GM19023 (cell line): Measurements from ENCODE around the gene CD58.
A peak's percentile ranks its signal among the peaks of the same experiment; 100 is the strongest.

Experiments used
- ATAC-seq: cut with Tn5 transposase; IDR thresholded peaks from one replicate; pipeline ENCODE4 v1.9.1; 2021; ENCODE audit warnings: mild to moderate bottlenecking, moderate library complexity; ENCODE audit not compliant: unreplicated experiment

Gene CD58

DNA sequence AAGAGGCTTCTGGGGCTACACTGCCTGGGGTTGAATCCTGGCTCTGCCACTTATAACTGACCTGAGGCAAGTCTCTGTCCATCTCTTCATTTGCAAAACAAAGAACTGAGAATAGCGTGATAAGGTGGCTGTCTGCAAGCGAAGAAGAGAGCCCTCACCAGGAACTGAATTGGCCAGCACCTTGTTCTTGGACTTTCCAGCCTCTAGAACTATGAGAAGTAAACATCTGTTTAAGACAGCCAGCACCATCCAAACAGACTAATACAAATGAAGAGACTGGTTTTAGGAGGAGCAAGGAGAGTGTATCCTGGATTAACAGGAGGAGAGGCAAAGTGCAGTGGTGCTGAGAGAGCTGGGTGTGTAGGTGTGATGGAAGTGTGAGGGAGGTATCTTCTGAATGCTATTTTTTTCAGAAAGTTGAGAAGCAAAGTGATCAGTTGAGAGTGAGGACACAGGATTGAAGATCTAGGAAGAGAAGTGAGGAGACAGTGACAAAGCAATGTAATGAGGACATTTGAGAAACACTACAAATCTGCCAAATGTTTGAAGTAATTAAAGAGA is 59.3 kb downstream of the CD58 start:
- ATAC-seq = no peak

DNA sequence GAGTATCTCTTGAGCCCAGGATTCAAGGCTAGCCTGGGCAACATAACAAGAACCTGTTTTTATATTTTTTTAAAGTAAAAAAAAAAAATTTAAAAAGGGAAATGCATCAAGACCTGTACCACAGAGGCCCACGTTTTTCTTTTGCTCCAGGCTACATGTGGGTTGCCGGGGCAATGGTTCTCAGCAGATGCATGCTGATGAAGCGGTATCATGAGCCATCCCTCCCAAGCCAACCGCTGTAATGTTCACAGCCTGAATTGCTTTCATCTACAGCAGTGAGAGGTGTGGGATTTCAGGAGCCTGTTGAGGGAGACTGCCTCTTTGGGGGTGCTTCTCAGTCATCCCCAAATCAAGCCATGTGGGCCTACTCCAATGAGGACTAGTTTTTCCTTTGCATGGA is 60.5 kb downstream of the CD58 start:
- no peak for ATAC-seq

DNA sequence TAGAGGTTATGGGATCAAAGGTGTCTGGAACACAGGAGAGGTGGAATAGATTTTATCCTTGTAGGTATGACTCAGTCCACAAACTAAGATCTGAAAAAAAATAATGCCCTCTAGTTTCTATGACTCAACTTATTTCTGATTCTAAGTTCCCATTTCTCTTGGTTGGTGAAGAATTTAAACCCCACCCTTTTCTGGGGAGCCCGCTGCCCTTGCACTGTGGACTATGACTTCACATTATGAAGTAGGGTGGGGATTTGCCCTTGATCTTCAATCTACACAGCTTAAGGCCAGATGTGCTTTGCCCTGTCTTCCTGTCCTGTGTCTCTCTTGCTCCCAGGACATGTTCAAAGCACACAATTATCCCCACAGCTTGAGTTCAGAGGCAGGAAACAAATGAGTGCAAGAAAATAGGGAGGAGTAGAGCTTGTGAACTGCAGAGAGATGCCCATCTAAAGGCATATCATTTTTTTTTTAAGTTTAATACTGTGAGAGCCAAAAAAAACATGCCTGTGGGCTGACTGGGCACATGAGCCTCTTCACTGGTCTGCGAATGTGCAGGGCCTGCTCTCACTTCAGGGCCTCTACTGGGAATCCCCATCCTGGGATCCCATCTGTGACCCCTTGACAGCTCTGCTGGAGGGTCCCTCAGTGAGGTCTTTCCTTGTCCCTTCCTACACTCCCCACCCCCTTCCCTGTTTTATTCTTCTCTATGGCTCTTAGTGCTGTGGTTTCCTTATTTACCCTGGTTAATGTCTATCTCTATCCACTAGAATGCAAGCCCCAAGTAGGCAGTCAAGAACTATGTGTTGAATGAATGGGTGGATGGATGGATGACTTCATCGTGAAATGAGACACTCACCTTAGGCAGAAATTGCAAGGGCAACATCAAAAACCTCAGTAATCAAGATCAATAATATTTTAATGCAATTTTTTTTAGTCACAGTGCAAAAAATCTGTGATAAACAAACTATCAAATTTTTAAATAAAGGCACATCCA is 61.5 kb downstream of the CD58 start:
- ATAC-seq = no peak

DNA sequence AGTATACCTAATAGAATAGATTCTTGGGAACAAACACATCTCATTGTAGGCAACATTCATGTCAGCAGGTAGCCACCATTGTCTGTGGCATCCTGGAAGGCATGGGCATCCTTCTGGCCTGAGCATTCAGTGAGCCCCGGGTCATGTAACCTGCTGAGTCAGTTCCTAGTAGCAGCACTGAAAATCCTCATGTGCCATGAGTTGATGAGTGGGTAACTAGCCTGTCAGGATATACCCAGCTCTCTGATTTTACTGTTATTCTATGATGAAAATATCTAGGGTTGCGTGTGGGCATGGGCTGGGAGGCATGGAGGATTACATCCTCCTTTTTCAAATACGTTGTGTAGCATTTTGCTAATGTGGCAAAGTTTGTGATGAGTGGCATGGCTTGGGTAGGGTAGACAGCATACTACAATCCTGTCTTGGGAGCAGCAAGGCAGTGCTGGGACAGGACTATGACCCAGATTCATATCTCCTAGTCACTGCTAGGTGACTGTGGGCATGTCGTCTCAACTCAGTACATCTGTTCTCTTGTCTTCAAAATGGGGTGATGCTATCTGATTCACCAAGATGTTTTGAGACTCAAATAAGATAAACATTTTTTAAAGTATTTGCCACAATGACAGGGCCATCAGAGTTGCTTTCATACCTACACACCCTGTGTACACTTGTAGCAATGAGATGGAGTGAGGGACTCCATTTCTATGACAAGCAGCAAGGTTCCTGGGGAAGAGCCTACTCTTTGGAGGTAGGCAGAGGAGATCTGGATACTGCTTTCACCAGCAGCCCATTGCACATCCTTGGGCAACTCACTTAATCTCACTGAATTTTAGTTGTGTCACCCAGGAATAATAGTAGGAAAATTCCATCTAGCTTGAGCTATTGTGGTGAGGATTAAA is 62.5 kb downstream of the CD58 start:
- no peak for ATAC-seq

DNA sequence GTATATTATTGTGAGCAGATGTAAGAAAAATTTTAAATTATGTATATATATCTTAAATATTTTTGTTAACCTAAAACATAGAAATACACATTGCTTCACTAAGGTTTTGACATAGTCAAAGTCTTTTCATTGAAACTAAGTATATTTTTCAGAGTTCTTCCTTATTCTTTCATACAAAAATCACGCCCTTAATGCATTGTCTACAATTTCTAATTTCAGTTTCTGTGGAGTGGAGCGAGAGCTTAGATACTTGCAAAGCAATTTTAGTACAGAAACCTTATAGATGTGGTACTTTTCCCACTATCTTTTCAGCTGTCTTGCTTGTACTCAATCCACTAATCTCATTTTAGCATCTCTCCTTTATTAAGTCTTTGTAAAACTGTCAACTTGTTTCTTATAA is 63.2 kb downstream of the CD58 start:
- ATAC-seq = no peak

DNA sequence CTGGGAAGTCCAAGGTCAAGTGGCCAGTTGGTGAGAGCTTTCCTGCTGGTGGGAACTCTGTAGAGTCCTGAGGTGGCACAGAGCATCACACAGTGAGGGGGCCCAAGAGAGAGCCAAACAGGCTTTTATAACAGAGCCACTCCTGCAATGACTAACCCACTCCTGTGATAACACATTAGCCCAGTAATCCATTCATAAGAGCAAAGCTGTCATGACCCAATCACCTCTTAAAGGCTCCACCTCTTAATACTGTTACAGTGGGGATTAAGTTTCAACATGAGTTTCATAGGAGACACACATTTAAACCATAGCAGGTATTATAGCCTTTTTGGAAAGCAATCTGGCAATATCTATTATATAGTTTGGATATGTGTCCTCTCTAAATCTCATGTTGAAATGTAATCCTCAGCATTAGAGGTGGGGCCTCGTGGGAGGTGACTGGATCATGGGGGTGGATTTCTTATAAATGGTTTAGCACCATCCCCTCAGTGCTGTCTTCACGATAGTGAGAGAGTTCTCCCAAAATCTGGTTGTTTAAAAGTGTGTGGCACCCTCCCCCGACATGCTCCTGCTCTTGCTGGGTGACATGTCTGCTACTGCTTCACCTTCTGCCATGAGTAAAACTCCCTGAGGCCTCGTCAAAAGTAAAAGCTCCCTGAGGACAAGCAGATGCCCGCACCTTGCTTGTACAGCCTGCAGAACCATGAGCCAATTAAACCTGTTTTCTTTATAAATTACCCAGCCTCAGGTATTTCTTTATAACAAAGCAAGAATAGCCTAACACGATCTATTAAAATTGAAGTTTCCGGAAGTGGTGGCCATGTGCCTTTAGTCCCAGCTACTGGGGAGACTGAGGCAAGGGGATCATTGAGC is 64.5 kb downstream of the CD58 start:
- no peak for ATAC-seq

DNA sequence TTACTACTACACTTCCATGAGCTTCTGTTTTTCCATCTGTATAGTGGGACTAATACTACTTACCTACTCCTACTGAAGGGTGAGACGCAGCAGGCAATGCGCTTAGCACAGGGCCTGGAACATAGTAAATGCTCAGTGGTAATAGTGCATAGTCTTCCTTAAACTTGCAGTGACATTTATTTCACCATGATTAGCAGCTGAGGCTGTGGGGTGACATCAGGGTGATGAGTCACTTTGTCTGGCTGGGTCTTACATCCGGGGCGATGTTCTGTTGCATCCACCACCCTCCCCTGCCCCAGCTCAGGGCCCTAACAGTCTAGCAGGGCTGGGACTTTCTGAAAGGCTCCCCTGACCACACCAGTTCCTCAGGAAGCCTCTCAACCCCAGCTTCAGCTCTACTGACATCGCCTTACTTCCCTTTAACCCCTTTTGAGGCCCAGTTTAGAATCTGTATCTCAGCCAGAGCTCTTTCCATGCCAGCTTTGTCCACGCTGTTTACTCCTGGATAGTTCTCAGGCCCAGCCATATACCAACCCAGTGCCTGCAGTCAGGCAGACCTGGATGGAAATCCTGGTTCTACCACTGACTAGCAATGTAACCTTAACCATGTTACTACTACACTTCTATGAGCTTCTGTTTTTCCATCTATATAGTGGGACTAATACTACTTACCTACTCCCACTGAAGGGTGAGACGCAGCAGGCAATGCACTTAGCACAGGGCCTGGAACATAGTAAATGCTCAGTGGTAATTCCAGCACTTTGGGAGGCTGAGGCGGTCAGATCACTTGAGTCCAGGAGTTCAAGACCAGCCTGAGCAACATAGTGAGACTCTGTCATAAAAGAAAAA is 66.3 kb downstream of the CD58 start:
- peak; percentile 94 for ATAC-seq

DNA sequence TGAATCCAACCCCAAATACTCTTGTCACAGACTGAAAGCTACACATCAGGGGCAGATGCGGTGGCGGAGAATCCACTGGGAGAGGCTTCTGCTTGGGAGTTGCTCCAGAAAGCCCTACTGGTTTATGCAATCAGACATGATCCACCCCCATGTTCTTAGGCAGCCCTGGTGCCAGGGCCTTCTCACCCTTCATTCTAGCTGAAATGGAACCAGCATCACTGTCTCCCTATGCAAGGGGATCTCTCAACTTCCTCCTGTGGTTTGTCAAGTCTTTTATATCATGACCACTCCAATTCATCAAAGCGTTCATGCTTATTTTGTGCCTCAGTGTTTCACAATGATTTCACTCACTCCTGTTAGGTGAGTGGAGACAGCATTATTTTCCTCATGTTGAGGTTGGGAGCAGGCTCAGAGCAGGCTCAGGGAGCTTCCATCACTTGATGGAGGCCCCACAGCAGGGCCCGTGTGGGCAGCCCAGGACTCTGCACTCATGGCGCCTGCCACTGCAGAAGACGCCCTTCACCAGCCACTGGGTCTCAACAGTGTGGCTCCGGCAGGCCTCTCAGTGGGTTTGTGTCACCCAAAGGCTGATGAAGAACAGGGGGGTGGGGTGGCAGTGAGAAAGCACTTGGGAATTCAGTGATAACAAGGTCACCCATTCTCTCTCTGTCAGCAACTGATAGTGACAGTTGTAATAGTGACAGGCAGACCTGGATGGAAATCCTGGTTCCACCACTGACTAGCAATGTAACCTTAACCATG is 67.1 kb downstream of the CD58 start:
- ATAC-seq = peak; percentile 2

DNA sequence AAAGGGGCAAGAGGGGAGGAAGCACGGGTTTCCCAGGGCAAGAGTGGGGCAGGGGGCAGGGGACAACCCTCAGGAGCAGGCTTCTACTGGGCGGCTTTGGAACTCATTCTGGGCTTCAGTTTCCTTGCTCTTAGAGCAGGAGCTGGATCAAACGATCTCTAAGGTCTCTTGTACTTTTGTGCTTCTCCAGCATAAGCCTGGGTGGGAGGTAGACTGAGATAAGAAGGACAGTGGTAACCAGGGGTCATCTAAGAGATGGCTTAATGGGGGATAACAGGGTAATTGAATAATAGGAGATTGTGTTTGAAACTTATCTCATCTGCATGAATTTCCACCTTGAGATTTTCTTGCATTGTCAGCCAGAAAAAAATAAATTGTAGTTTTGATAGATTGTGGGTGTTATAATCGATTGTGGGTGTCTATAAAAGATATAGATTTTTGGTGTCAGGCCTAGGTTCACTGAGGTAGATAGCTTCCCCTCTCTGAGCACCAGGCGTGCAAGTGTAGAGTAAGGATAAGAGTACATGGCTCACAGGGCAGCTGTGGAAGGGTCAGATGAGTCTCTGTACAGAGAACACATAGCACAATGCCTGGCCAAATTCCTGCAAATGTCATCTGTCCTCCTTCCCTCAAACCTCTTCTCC is 68.0 kb downstream of the CD58 start:
- no peak for ATAC-seq

DNA sequence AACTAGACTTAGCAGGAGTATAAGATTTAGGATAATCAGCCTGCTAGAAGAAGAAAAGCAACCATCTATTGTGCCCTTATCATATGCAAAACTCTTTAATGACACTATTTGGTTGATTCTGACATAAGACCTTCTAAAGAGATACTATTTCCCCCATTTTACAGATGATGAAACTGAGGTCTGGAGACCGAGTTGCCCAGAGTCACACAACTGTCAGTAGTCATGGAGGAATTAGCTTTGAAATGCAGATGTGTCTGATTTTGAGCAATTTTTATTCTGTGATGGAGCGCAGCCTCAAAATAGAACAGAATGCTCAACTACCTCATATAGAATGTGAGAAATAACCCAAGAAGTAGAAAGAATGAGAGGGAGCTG is 69.0 kb downstream of the CD58 start:
- no peak for ATAC-seq

DNA sequence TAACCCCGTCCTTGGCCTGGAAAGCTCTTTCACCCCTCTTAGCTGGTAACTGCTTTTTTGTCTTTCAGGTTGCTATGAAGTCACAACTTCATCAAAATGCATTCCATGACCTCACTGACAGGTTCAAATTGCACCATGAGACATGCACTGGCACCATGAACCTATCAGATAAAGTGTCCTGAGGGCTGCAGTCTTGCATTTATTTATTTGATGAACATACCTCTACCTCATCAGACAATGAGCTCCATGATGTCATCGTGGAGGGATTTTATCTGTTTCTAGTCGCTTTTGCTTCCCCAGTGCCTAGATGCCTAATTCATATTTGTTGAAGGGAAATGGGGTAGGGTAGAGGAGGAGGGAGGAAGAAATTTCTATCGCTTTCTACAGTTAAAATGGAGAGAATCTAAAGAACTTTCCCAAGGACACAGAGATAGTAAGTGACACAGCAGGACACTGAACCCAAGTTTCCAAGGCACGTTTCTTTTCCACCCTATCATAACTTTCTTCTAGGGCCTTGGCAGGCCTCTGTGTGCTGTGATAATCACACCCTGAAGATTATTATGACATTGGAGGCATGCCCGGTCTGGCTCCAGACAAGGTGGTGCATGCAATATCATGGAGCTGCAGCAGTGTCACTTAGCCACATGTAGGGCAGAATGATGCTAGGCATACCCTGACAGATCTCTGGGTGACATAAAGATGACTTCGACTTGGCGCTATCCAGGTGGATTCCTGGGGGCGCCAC is 69.5 kb downstream of the CD58 start:
- no peak for ATAC-seq

DNA sequence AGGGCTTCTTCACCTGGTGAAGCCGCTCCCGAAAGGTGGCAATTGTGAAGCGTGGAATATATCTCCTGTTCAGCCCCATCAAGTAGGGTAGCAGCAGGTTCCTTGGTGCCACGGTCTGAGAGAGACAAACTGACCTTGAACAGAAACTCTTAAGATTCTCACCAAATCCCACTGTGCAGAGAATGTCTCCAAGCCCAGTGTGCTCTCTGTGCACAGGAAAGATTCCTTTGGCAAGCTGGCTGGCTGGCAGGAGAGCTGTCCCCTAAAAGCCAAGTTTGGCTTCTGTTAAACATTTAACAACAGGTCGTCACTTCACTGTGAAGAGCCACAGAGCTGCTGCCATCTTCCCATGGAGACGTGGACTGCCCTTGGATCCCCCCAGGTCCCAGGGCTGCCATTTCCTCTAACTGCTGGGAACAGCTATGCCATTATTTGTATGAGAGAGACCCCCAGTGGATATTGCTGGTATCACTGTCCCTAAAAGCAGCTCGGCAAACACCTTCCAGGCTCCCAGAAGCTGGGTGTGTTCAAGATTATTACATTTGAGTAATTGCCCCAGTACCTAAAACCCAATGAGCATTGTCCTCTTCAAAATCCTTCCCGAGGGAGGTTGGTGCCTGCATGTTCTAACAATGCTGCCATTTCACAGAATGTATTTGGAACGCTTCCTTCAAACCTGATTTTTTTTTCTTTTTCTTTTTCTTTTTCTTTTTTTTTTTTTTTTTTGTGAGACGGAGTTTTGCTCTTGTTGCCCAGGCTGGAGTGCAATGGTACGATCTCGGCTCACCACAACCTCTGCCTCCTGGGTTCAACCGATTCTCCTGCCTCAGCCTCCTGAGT is 71.8 kb downstream of the CD58 start:
- ATAC-seq = no peak

DNA sequence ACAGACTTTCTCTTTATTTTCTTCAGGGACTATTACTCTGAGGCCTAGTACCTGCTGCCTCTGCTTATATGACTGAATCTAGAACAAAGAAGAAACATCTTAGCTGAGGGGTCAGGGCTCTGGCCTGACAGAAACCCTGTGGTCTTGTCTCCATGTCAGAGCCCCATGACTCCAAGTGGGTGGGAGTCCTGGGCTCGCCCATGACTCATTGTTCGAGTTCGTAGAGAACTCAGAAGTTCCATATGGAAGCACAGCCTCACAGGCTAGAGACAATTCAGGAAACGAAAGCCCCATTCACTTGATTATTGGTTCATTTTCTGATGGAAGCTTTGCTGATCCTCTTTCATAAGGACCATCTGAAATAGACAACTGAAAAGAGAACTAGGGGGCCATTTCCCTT is 73.2 kb downstream of the CD58 start:
- no peak for ATAC-seq

DNA sequence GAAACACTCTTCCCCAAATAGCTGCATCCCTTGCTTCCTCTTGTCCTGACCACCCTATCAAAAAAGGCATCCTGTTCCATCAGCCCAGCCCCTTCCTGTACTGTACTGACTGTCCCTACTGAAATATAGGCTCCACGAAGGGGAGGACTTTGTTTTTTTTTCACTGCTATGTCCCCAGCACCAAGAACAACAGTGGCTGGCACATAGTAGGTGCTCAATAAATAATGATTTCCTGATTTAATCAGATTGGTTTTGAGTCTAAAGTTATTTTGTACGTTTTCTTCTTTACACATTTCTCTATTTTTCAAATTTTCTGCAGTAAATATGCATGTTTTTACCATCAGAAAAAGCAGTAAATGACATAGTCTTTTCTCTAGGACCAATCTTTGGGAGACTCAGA is 73.9 kb downstream of the CD58 start:
- ATAC-seq = no peak

DNA sequence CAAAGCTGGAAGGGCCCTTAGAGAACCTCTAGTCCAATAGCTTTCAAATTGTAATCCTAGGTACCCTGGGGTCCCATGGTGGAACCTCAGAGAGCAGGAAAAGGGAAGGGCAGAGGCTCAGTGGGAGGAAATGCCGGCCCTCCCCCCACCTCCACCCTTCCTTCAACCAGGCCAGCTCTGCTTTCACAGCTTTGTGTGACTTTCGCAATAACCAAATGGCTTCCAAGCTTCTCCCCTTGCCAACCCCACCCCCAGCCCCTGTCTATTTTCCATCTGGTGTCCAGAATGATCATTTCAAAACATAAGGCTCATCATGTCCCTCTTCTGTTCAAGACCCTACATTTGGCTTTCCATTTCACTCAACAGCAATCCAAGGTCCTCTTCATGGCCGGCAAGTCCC is 74.4 kb downstream of the CD58 start:
- ATAC-seq = no peak

DNA sequence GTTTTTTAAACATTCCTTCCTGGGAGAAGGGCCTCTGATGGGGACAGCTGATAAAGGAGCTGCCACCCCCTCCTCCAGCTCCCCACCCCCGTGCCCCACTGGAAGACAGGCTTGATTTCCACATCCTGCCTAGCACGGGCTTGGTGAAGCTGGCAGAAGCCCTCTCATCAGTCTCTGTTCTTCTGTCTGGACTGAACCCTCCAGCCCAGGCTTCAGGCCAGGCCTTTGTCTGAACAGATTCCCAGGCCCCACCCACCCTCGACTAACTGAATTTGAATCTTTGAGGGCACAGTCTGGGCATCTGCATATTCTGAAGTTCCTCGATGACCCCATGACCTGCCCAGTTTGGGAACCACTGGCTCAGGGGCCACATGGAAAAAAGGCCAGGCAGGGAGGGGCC is 75.3 kb downstream of the CD58 start:
- ATAC-seq = no peak

DNA sequence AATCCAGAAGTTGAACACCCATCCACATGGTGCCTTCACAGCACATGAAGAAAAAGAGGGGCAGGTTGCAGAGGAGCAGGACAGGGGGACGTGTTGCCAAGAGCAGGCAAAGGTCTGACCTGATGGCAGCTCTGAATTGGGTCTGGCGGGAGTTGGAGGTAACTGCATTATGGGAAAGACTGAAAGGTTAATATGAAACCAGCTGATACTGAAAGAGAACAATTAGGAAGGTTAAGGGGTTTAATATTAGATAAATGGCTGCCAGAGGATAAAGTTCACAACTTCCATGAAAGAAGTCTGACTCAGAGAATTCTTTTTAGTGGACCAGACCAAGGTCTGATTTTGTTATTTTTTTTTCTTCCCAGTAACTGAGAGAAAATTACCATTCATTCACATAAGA is 76.1 kb downstream of the CD58 start:
- ATAC-seq = no peak
